ENCODE data around the gene KBTBD13.
A peak's percentile ranks its signal among the peaks of the same experiment; 100 is the strongest.
"Not testable (repeated sequence)": the region's sequence is repeated elsewhere in the genome, so short reads cannot be mapped to it uniquely, and the experiment has no call there.

KBTBD13 gene

GRCh38 chr15:65076486-65077290 lies at the start of gene KBTBD13:
Gene KBTBD13, plus strand, starts transcription at chr15:65076746. Its CDS starts 70 bp downstream, at chr15:65076816.
- no peak for DNase-seq (ENCODE audit: low read depth in 1 of 2, low spot score in 1 of 2)

GRCh38 chr15:65026756-65027155 lies 49.8 kb upstream of the KBTBD13 start:
- no peak for DNase-seq (ENCODE audit: low read depth in 1 of 2, low spot score in 1 of 2)

DNA sequence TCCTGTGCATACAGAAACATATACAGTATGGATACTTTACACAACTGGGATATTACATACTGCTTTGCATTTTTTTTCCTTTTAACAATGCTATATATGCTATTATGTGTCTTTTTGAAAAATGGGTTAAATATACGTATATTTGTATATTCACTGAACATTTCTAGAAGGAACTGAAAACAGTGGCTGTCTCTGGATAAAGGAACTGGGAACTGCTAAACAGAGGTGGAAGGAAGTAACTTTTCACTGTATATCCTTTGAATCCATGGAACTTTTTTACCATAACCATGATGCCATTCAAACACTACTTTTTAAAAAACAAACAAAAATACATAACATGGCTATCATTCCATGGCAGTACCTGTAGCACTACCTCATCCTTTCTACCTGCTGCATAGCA lies 49.0 kb upstream of the KBTBD13 start:
- no peak for DNase-seq (ENCODE audit: low read depth in 1 of 2, low spot score in 1 of 2)

DNA sequence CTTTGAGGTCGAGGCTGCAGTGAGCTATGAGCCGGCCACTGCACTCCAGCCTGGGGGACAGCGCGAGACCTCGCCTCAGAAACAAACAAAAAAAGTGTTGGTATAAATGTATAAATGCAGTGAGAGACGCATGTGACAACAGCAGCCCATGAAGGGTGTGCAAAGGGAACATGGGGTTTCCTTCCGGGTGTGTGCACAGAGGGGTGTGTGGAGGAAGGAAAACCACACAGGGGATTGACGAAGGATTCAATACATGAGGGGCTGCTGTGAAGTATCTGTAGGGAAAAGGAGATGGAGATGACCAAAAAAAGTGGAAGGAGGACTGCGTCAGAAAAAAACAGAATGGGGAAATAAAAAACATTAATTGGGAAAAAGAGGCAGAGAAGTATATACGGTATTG lies 48.2 kb upstream of the KBTBD13 start:
- DNase-seq (ENCODE audit: low read depth in 1 of 2, low spot score in 1 of 2) = no peak

GRCh38 chr15:65028921-65029735 lies 47.4 kb upstream of the KBTBD13 start, which contains the start of gene MTFMT:
Gene MTFMT, minus strand, starts transcription at chr15:65029639. Its CDS starts 26 bp downstream, at chr15:65029613.
- peak; percentile 87 to 95 for DNase-seq (ENCODE audit: low read depth in 1 of 2, low spot score in 1 of 2)

DNA sequence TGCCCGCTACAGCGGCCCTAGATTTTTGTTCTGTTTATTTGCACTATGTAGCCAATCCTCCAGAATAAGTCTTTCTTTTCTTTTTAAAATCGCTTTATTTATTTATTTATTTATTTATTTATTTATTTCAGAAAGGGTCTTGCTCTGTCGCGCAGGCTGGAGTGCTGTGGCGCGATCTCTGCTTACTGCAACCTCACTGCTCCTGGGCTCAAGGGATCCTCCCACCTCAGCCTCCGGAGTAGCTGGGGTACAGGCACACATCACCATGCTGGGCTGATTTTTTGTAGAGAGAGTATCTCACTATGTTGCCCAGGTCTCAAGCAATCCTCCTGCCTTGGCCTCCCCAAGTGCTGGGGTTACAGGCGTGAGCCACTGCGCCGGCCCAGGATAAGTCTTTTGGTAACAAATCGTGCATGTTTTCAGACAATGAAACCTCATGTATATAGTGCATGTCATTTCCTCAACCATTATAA lies 46.8 kb upstream of the KBTBD13 start:
- DNase-seq (ENCODE audit: low read depth in 1 of 2, low spot score in 1 of 2) = no peak

DNA sequence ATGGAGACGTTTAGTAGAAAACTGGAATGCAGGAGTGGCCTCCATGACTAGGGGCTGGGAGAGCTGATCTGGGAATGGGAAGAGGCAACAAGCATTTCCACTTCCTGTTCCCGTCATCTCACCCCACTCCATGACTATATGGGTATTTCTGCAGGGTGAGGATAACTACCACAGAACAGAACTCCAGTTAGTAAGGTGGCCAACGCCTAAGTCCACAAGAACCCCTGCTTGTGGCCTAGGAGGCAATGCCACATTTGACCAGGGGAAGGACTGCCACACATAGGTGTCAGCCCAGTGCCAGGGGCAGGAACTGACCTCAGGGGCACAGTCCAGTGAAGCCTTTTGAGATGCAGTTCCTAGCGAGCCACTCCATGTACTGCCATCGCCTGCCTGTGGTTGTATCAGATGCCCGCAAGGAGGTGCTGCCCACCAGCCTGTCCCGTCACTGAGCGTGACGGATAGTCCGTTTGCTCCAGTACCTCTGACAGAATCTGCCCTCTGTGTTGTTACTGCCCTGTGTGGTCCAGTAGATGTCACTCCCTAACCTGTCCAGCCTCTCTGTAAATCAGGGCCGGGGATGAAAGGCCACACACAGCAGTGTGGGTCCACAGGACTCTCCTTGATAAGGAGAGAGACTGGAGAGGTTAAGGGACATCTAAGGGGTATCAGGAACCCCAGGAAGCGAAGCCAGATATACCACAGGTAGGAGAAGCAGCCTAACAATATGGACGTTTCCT lies 43.6 kb upstream of the KBTBD13 start:
- DNase-seq (ENCODE audit: low read depth in 1 of 2, low spot score in 1 of 2) = no peak

DNA sequence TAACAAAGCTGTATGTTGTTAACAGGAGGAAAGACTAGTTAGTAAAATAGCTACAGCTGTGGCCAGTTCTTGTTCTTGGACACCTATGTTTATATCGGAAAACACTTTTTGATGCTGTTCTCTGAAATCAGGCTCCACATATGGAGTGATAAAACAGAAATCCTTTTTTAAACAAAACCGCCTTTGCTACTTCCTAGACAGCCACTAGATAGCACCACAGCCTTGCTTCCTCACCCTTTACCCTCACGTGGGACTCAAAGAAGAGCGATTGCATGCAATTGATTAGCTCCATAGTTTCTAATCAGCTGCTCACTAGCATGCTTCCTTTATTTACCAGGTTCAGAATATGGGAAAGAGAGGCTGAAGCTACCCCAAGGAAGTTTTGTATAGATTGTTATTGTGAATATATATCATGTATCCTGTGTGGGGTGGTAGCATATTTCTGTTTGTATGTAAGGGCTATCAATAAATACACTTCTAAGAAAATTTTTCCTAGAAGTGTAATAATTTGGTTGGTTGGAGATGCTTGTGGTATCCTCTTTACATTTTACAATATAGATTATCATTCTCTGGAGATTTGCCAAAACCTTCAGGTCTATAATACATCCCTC lies 42.8 kb upstream of the KBTBD13 start:
- DNase-seq (ENCODE audit: low read depth in 1 of 2, low spot score in 1 of 2) = no peak

GRCh38 chr15:65034719-65035118 lies 41.8 kb upstream of the KBTBD13 start:
- DNase-seq (ENCODE audit: low read depth in 1 of 2, low spot score in 1 of 2) = no peak

DNA sequence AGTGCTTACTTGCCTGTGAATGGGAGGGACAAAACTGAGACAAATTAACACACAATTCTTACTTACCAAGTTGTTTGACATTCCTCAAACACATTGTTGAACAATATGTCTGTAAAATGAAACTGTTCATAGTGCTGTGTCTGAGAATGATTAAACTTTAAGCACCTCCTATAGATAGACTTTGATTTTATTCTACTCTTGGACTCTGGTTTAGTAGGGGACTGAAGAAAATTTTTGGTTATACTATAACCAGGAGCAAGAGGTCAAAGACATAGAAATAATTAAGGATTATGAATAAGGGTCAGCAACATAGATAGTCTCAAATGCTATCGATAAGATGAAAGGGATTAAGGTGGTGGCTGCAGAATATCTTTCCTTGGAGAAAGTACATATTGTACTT lies 39.2 kb upstream of the KBTBD13 start:
- DNase-seq (ENCODE audit: low read depth in 1 of 2, low spot score in 1 of 2) = no peak

DNA sequence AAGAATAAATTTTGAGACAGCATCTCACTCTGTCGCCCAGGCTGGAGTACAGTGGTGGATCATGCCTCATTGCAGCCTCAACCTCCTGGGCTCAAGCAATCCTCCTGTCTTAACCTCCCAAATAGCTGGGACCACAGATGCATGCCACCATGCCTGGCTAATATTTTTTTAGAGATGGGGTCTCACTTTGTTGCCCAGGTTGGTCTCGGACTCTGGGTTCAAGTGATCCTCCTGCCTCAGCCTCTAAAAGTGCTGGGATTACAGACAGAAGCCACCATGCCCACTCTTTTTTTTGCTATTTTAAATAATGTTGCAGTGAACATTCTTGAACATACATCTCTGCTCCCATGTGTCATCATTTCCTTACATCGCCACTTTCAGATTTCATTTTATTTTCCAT lies 38.1 kb upstream of the KBTBD13 start:
- DNase-seq (ENCODE audit: low read depth in 1 of 2, low spot score in 1 of 2) = no peak

GRCh38 chr15:65038836-65039235 lies 37.7 kb upstream of the KBTBD13 start:
- DNase-seq (ENCODE audit: low read depth in 1 of 2, low spot score in 1 of 2) = no peak

DNA sequence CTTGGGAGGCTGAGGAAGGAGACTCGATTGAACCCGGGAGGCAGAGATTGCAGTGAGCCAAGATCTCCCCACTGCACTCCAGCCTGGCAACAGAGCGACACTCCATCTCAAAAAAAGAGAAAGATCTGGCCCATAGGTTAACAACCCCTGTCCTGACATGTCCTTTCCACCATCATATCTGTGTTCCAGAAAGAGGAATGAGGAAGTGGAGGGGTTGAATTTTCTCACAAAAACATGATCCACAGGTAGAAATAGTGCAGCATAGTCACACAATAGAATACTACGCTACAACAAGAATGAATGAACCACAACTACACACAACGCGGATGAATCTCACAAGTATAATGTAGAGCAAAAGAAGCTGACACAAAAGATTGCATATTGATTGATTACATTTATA lies 36.1 kb upstream of the KBTBD13 start:
- DNase-seq (ENCODE audit: low read depth in 1 of 2, low spot score in 1 of 2) = no peak

- no peak for DNase-seq (ENCODE audit: low read depth in 1 of 2, low spot score in 1 of 2)
Observed at GRCh38 chr15:65041787-65042186, 34.8 kb upstream of the KBTBD13 start.

- DNase-seq (ENCODE audit: low read depth in 1 of 2, low spot score in 1 of 2) = no peak
Observed at GRCh38 chr15:65042776-65043327, 33.7 kb upstream of the KBTBD13 start.

DNA sequence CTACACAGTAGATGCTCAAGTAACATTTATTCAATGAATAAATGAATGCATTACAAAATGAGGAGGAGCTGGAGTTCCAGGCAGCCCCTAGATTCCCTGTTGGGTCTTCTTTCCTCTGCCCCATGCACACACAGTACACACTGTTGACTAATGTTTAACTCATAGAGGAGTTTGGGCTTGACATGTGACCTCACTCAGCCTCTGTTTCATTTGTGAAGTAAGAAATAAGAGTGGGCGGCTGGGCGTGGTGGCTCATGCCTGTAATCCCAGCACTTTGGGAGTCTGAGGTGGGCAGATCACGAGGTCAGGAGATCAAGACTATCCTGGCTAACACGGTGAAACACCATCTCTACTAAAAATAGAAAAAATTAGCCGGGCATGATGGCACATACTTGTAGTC lies 32.3 kb upstream of the KBTBD13 start:
- not testable (repeated sequence) for DNase-seq (ENCODE audit: low read depth in 1 of 2, low spot score in 1 of 2)

GRCh38 chr15:65044724-65045481 lies 31.6 kb upstream of the KBTBD13 start, which contains the start of gene SLC51B:
Gene SLC51B, plus strand, starts transcription at chr15:65045387. Its CDS starts 4,618 bp downstream, at chr15:65050005.
- no peak for DNase-seq (ENCODE audit: low read depth in 1 of 2, low spot score in 1 of 2)

DNA sequence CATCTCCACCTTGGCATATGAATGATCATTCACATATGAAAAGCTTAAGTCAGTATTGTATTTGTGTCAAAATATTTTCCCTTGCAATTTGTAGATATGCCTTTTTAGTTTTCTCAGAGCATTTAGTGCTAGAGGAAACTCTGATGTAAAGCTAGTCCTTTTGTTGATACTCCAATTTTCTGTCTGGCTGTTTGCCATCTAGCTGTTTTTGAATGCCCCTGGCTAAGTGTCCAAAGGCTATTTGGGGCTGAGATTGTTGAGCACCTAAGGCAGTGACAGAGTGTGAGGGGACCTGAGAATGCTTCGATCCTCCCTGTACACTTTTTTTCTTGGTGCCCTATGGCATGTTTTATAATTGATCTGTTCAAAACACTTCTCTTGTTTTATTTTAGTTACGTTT lies 28.3 kb upstream of the KBTBD13 start:
- no peak for DNase-seq (ENCODE audit: low read depth in 1 of 2, low spot score in 1 of 2)

GRCh38 chr15:65049418-65049840 lies 27.1 kb upstream of the KBTBD13 start:
- peak; percentile 64 to 79 for DNase-seq (ENCODE audit: low read depth in 1 of 2, low spot score in 1 of 2)

- DNase-seq (ENCODE audit: low read depth in 1 of 2, low spot score in 1 of 2) = no peak
Observed at GRCh38 chr15:65050270-65050669, 26.3 kb upstream of the KBTBD13 start.

Data from stimulated activated CD4-positive, alpha-beta T cell treated with anti-CD3 and anti-CD28 coated beads, Interleukin-15, amount 100 ng/mL, for 1 hour (primary cell).